Neural cell (in vitro differentiated cells): ENCODE results near the gene RBM8A. TPM values are rescaled to one million over a fixed set of nuclear protein-coding genes. Genes with fewer than 3 reads are reported as not detected.

Source experiments
- H2AFZ ChIP-seq: fragments of 200-600, 300-800 bp; sonication (generic), shearing (Covaris generic); 2 replicates; pipeline ENCODE4 v1.6.0; 2014; ENCODE audit warnings: low read depth, mild to moderate bottlenecking, antibody characterized with exemption, low read length, moderate library complexity
- H3F3A ChIP-seq: fragments of 200-600 bp; shearing (Covaris generic); 2 replicates; pipeline ENCODE4 v1.6.1; 2016; ENCODE audit warnings: mild to moderate bottlenecking, moderate library complexity, mixed read lengths, antibody characterized with exemption, low read length; ENCODE audit not compliant: insufficient read depth, poor library complexity, severe bottlenecking
- H3K27ac ChIP-seq: fragments of 200-600, 300-800 bp; sonication (generic), shearing (Covaris generic); 2 replicates; pipeline ENCODE4 v1.5.1; 2014; ENCODE audit warnings: mild to moderate bottlenecking, low read length, moderate library complexity
- H3K27me3 ChIP-seq: fragments of 300-800, 200-600 bp; sonication (generic), shearing (Covaris generic); 2 replicates; pipeline ENCODE4 v1.6.0; 2014; ENCODE audit warnings: mild to moderate bottlenecking, low read depth, low read length, moderate library complexity; ENCODE audit not compliant: insufficient read depth
- H3K36me3 ChIP-seq: fragments of 300-800, 200-600 bp; sonication (generic), shearing (Covaris generic); 2 replicates; pipeline ENCODE4 v1.5.1; 2014; ENCODE audit warnings: mild to moderate bottlenecking, antibody characterized with exemption, low read length, moderate library complexity; ENCODE audit not compliant: insufficient read depth
- H3K4me2 ChIP-seq: fragments of 300-800, 200-600 bp; sonication (generic), shearing (Covaris generic); 2 replicates; pipeline ENCODE4 v1.6.0; 2014; ENCODE audit warnings: mild to moderate bottlenecking, low read length
- H3K4me3 ChIP-seq: fragments of 300-800, 200-600 bp; sonication (generic), shearing (Covaris generic); 2 replicates; pipeline ENCODE4 v1.5.1; 2014; ENCODE audit warnings: mild to moderate bottlenecking, low read length, moderate library complexity
- H3K79me2 ChIP-seq: fragments of 200-600 bp; shearing (Covaris generic); replicated peaks from 2 replicates; pipeline ENCODE4 v1.6.0; 2014; ENCODE audit warnings: mild to moderate bottlenecking, low read length, moderate library complexity; ENCODE audit not compliant: insufficient read depth
- H3K9ac ChIP-seq: fragments of 300-800, 200-600 bp; sonication (generic), shearing (Covaris generic); 2 replicates; pipeline ENCODE4 v1.6.1; 2016; ENCODE audit warnings: mild to moderate bottlenecking, low read length, mixed read lengths
- H3K9me2 ChIP-seq: fragments of 200-600 bp; shearing (Covaris generic); 2 replicates; pipeline ENCODE4 v1.6.1; 2016; ENCODE audit warnings: mild to moderate bottlenecking, low read length, mixed read lengths; ENCODE audit not compliant: insufficient read depth
- H3K9me3 ChIP-seq: fragments of 200-600, 300-800 bp; sonication (generic), shearing (Covaris generic); 2 replicates; pipeline ENCODE4 v1.6.1; 2016; ENCODE audit warnings: mild to moderate bottlenecking, mixed run types, low read length, moderate library complexity, mixed read lengths
- H4K20me1 ChIP-seq: fragments of 200-600 bp; shearing (Covaris generic); 2 replicates; pipeline ENCODE4 v1.6.1; 2016; ENCODE audit warnings: mild to moderate bottlenecking, mixed run types; ENCODE audit not compliant: insufficient read depth
- EP300 ChIP-seq: fragments of 450-650 bp; conservative IDR thresholded peaks from 2 replicates; pipeline ENCODE4 v1.6.1; 2014; ENCODE audit warnings: antibody characterized with exemption, mild to moderate bottlenecking, moderate library complexity; ENCODE audit not compliant: poor library complexity, severe bottlenecking
- EZH2 ChIP-seq: fragments of 200-600, 300-800 bp; shearing (Covaris generic), sonication (generic); IDR thresholded peaks from 2 replicates; pipeline ENCODE4 v1.6.1; 2014; ENCODE audit warnings: antibody characterized with exemption, low read length, borderline replicate concordance, mild to moderate bottlenecking; ENCODE audit not compliant: insufficient read depth, poor library complexity, severe bottlenecking
- MXI1 ChIP-seq: fragments of 450-650 bp; conservative IDR thresholded peaks from 2 replicates; pipeline ENCODE4 v1.6.1; 2014; ENCODE audit warnings: antibody characterized with exemption, mild to moderate bottlenecking; ENCODE audit not compliant: poor library complexity, severe bottlenecking
- POLR2AphosphoS5 ChIP-seq: IDR thresholded peaks from 2 replicates; pipeline ENCODE4 v1.6.1; 2012
- RAD21 ChIP-seq: fragments of 450-650 bp; conservative IDR thresholded peaks from 2 replicates; pipeline ENCODE4 v1.6.1; 2014; ENCODE audit warnings: antibody characterized with exemption, mild to moderate bottlenecking, moderate library complexity
- SMC3 ChIP-seq: fragments of 450-650 bp; conservative IDR thresholded peaks from 2 replicates; pipeline ENCODE4 v1.6.1; 2014; ENCODE audit warnings: antibody characterized with exemption, mild to moderate bottlenecking, moderate library complexity; ENCODE audit not compliant: poor library complexity
- TAF1 ChIP-seq: IDR thresholded peaks from 2 replicates; pipeline ENCODE4 v1.6.1; 2012; ENCODE audit warnings: low read depth
- polyA plus RNA-seq: library from polyadenylated mRNA; depleted of rRNA; stranded (reverse); fragments of >200 nt; gene quantifications from 2 replicates; pipeline ENCODE4 v1.2.3, GENCODE V29; 2014
- TF ChIP-seq, protein P1 (sequence below): fragments of 450-650 bp; IDR thresholded peaks from 2 replicates; pipeline ENCODE4 v1.5.1; 2014; ENCODE audit warnings: antibody characterized with exemption, mild to moderate bottlenecking, moderate library complexity; ENCODE audit not compliant: poor library complexity, severe bottlenecking
- TF ChIP-seq, protein P2 (sequence below): IDR thresholded peaks from 2 replicates; pipeline ENCODE4 v1.6.1; 2012; ENCODE audit warnings: borderline replicate concordance

RBM8A gene
- polyA plus RNA-seq, 1 donor from 2014 or later = 366 TPM

DNA sequence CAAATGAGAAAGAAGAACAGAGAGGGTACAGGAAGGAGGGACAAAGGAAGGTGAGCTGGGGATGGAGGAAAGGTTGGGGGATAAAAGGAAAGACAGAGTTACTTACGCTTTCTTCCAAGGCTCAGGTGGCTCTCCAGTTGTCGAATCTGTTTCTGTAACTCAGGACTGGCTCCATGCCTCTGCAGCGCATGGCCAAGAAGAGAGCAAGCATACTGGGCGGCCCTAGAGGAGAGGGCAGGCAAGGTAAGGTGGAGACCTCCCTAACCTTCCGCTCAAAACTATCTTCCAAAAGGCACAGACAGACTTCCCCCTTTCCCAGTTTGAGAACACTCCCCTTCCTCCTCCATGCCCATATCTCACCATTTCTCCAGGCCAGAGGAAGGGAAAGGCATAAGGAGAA is 9.7 kb downstream of the RBM8A start:
- no peaks in the 10 kb centered on the region for H3K9me2 ChIP-seq
- no peaks in the 10 kb centered on the region for H3F3A ChIP-seq
- H3K9ac ChIP-seq = peak overlapping the region; percentile 74
- no peak for TF ChIP-seq SMC3
- H3K79me2 ChIP-seq = no peaks in the 10 kb centered on the region
- H3K27me3 ChIP-seq = no peaks in the 10 kb centered on the region
- H2AFZ ChIP-seq = no peak overlapping the region
- H3K36me3 ChIP-seq = no peaks in the 10 kb centered on the region
- H3K9me3 ChIP-seq = no peaks in the 10 kb centered on the region
- H3K4me3 ChIP-seq = peak overlapping the region; percentile 79
- H4K20me1 ChIP-seq = no peaks in the 10 kb centered on the region
- no peak overlapping the region for H3K27ac ChIP-seq
- H3K4me2 ChIP-seq = peak overlapping the region; percentile 87

DNA sequence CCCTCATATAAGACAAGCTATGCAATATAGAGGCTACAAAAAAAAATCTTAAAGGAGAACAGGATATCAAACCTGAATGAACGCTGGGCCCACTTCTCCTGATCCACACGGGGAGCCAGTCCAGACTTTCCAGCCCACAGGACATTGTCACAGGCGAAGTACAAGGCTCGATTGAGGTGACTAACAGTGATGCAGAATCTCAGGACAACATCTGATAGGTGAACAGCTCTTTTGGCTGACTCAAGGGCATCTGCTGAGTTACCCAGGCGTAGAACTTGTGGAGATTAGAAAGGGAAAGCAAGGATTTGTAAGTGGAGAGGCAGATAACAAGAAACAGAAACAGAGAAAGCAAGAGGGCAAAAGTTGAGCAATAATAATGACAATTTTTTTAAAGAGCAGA is 10.5 kb downstream of the RBM8A start:
- Histone ChIP-seq H3K9me2 (no peaks in the 10 kb centered on the region), H2AFZ (no peak overlapping the region), H3K9ac (no peak overlapping the region), H3K9me3 (no peaks in the 10 kb centered on the region), H3K36me3 (no peaks in the 10 kb centered on the region), H3K4me3 (no peak overlapping the region), H3K79me2 (no peaks in the 10 kb centered on the region), H3K27ac (no peak overlapping the region), H3F3A (no peaks in the 10 kb centered on the region), H3K4me2 (no peak overlapping the region), H4K20me1 (no peaks in the 10 kb centered on the region), H3K27me3 (no peaks in the 10 kb centered on the region)
- no peak for TF ChIP-seq MXI1
- no peak for TF ChIP-seq TAF1
- TF ChIP-seq SMC3 = no peak
- TF ChIP-seq RAD21 = no peak
- TF ChIP-seq, protein P1, sequence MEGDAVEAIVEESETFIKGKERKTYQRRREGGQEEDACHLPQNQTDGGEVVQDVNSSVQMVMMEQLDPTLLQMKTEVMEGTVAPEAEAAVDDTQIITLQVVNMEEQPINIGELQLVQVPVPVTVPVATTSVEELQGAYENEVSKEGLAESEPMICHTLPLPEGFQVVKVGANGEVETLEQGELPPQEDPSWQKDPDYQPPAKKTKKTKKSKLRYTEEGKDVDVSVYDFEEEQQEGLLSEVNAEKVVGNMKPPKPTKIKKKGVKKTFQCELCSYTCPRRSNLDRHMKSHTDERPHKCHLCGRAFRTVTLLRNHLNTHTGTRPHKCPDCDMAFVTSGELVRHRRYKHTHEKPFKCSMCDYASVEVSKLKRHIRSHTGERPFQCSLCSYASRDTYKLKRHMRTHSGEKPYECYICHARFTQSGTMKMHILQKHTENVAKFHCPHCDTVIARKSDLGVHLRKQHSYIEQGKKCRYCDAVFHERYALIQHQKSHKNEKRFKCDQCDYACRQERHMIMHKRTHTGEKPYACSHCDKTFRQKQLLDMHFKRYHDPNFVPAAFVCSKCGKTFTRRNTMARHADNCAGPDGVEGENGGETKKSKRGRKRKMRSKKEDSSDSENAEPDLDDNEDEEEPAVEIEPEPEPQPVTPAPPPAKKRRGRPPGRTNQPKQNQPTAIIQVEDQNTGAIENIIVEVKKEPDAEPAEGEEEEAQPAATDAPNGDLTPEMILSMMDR = no peak
- no peak for TF ChIP-seq EP300
- TF ChIP-seq EZH2 = no peak
- TF ChIP-seq, protein P2, sequence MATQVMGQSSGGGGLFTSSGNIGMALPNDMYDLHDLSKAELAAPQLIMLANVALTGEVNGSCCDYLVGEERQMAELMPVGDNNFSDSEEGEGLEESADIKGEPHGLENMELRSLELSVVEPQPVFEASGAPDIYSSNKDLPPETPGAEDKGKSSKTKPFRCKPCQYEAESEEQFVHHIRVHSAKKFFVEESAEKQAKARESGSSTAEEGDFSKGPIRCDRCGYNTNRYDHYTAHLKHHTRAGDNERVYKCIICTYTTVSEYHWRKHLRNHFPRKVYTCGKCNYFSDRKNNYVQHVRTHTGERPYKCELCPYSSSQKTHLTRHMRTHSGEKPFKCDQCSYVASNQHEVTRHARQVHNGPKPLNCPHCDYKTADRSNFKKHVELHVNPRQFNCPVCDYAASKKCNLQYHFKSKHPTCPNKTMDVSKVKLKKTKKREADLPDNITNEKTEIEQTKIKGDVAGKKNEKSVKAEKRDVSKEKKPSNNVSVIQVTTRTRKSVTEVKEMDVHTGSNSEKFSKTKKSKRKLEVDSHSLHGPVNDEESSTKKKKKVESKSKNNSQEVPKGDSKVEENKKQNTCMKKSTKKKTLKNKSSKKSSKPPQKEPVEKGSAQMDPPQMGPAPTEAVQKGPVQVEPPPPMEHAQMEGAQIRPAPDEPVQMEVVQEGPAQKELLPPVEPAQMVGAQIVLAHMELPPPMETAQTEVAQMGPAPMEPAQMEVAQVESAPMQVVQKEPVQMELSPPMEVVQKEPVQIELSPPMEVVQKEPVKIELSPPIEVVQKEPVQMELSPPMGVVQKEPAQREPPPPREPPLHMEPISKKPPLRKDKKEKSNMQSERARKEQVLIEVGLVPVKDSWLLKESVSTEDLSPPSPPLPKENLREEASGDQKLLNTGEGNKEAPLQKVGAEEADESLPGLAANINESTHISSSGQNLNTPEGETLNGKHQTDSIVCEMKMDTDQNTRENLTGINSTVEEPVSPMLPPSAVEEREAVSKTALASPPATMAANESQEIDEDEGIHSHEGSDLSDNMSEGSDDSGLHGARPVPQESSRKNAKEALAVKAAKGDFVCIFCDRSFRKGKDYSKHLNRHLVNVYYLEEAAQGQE = no peak
- no peak for TF ChIP-seq POLR2AphosphoS5

DNA sequence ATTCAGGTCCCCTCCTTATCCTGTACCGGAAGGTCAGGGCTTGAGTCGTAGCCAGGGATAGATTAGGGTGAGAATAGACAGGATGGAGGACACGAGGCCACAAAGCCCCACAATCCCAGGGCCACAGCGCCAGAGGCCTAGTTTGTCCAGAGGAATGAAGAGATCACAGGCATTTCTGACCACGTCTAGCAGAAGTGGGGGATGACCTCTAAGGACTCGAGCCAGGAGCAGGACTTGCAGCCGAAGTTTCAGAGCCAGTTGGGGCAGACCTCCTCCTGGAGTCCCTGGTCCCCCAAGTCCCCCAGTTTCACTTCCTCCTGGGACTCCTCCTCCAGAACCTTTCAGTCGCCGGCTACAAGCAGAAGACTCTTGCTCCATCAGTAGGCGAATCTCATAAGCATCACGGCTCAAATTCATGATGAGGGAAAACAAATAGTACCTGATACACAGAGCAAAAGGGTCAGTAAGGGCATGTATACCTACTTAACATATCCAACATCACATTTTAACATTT is 15.1 kb downstream of the RBM8A start:
- Histone ChIP-seq H3K4me2 (no peak overlapping the region), H3K27me3 (no peaks in the 10 kb centered on the region), H3F3A (no peaks in the 10 kb centered on the region), H4K20me1 (no peaks in the 10 kb centered on the region), H3K9me3 (no peaks in the 10 kb centered on the region), H3K9ac (no peak overlapping the region), H3K4me3 (no peak overlapping the region), H3K36me3 (no peaks in the 10 kb centered on the region), H2AFZ (no peak overlapping the region), H3K27ac (no peak overlapping the region), H3K9me2 (no peaks in the 10 kb centered on the region), H3K79me2 (no peaks in the 10 kb centered on the region)
- no peak for TF ChIP-seq TAF1
- no peak for TF ChIP-seq EZH2
- no peak for TF ChIP-seq POLR2AphosphoS5
- TF ChIP-seq MXI1 = no peak
- TF ChIP-seq, protein P2 = no peak
- TF ChIP-seq, protein P1 = no peak
- TF ChIP-seq RAD21 = no peak
- TF ChIP-seq EP300 = no peak
